Measurements from ENCODE around the gene RIPPLY3. TPM values are rescaled to one million over a fixed set of nuclear protein-coding genes. Genes with fewer than 3 reads are reported as not detected.
A peak's percentile ranks its signal among the peaks of the same experiment; 100 is the strongest.

The RIPPLY3 gene
- total RNA-seq: not detected

- Histone ChIP-seq H3K4me3 (ENCODE audit: low read length) (peak within 1 kb of the TSS; percentile 12), H3K9me3 (ENCODE audit: low read depth, low read length) (no peaks in the 10 kb centered on the region), H3K27me3 (ENCODE audit: insufficient read depth, low read length) (peaks cover 51% of the 10 kb centered on the region), H3K4me1 (ENCODE audit: insufficient read depth, low read length) (peaks cover 23% of the 10 kb centered on the region)
These were observed at the start of gene RIPPLY3 for GRCh38 chr21:37006486-37007291. Gene RIPPLY3 (plus strand): TSS chr21:37006702. CDS start chr21:37006773, 71 bp downstream.

DNA sequence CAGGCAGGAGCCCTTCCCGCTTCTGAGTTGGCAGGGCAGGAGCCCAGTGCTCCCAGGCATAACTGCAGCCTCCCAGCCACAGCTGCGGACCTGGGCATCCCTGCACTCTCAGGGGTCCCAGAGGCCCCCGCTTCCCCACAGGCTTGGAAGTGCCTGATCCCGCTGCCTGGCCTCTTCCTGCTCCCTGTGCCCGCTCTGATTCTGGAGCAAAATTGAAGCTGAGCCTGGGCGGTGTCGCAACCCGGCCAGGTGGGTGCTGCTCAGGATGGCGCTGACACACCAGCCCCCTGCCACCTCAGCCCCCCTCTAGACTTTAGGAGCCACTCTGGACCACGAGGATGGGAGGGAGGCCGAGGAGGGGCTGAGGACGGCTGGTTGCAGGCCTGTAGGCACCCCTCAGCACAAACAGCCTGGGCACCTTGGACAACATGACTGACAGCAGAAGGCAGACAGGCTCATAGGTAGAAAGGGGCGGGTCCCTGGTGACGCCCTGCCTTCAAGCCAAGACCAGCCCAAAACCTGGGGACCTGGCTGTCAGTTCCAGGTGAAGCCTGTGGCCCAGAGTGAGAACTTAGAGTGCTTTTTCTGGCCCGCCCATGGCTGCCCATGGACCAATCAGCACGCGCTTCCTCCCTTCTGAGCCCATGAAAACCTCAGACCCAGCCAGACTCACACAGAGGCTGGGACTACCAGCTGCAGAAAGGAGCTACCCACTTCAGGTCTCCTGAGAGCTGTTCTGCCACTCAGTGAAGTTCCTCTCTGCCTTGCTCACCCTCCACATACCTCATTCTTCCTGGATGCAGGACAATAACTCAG is 47.3 kb upstream of the RIPPLY3 start:
- Histone ChIP-seq H3K27me3 (ENCODE audit: insufficient read depth, low read length) (no peaks in the 10 kb centered on the region), H3K4me1 (ENCODE audit: insufficient read depth, low read length) (no peaks in the 10 kb centered on the region), H3K9me3 (ENCODE audit: low read depth, low read length) (no peaks in the 10 kb centered on the region), H3K4me3 (ENCODE audit: low read length) (no peak overlapping the region)

DNA sequence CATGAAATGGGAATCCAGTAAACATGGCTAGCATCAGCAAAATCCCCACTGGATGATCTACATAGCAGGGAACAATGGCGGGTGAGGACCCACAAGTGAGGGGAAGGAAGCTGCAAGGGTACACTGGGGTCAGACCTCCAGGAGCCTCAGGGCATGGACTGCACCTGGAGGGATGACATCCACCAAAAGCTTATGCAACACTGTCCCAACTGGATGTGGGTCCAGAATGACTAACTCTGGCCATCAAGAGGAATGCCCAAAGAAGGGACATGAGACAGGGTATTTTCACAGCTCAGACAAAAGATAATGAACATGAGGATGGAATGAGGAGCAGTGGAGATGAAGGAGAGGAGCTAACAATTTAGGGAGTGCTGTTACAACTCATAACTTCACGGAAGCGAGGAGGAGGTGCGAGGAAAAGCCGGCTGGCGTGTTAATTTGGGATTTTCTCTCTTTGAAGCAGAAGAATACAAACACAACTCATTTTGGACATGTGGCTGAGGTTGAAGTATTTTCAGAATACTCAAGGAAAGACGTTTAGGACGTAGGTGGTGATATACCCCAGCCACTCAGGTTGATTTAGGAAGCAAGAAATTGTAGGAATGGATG is 45.7 kb upstream of the RIPPLY3 start:
- Histone ChIP-seq H3K4me3 (ENCODE audit: low read length) (no peak overlapping the region), H3K27me3 (ENCODE audit: insufficient read depth, low read length) (no peaks in the 10 kb centered on the region), H3K4me1 (ENCODE audit: insufficient read depth, low read length) (peaks cover 4% of the 10 kb centered on the region), H3K9me3 (ENCODE audit: low read depth, low read length) (no peaks in the 10 kb centered on the region)

DNA sequence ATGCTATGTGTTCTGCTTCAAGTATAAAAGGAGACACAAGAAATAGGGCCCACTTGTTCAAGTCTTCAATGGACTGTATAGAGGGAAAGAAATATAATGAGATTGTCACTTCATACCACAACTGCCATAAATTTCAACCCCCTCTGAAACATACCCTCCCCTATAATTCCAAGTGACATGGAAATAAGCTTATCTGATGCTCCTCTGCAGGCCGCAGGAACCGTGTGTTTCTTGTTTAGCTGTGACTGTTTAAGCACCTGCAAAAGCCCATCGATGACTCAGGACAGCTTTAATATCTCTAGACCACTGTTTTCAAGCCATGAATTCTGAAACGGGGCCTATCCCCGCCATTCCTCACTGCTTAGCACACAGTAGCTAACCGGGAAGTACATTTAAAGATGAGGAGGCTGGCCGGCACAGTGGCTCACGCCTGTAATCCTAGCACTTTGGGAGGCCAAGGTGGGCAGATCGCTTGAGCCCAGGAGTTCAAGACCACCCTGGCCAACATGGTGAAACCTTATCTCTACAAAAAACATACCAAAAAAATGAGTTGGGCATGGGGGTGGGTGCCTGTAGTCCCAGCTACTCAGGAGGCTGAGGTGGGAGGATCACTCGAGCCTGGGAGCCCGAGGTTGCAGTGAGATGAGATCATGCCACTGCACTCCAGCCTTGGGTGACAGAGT is 44.3 kb upstream of the RIPPLY3 start:
- no peaks in the 10 kb centered on the region for H3K27me3 ChIP-seq (ENCODE audit: insufficient read depth, low read length)
- no peaks in the 10 kb centered on the region for H3K9me3 ChIP-seq (ENCODE audit: low read depth, low read length)
- peaks cover 11% of the 10 kb centered on the region for H3K4me1 ChIP-seq (ENCODE audit: insufficient read depth, low read length)
- no peak overlapping the region for H3K4me3 ChIP-seq (ENCODE audit: low read length)

- no peak overlapping the region for H3K4me3 ChIP-seq (ENCODE audit: low read length)
- H3K4me1 ChIP-seq (ENCODE audit: insufficient read depth, low read length): peaks cover 12% of the 10 kb centered on the region
- no peaks in the 10 kb centered on the region for H3K27me3 ChIP-seq (ENCODE audit: insufficient read depth, low read length)
These were observed 42.1 kb upstream of the RIPPLY3 start for GRCh38 chr21:36964398-36964797.

DNA sequence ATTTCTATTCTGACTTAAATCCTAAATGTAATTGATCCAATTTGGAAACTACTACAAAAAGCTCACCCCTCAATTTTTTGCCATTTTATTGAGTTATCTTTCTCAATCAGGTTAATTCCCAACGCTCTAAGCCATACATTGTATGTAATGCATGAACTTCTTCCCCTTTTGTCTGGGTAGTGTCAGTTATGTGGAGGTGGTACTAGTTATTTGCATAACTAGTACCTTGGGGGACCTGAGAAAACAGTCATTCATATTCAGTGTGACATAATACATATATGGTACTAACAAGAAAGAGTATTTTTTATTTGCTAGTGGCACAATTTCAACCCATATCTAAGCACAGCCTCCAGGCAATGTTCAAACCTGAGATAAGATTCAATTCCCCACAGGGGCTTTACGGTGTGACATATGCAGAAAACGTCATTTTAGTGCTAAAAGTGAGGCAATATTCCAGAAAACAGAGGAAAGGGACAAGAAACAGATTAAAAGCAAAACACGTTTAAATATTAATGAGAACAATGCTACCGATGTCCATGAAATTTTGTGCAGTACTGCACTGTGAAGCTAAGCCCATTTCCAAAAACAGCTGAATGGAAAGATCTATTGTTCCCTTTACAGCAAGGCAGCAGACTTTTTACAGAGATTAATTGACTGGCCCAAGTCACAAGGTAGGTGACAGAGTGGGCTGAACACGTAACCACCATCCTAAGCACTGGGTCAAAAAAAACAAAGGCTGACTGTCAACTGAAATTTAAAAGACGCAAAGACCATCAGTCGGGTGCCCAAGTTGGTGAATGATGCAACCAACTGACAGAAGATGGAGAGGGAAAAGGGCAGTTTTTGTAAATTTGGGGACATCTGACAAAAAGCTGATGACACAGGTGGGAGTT is 41.4 kb upstream of the RIPPLY3 start:
- Histone ChIP-seq H3K27me3 (ENCODE audit: insufficient read depth, low read length) (no peaks in the 10 kb centered on the region), H3K9me3 (ENCODE audit: low read depth, low read length) (no peaks in the 10 kb centered on the region), H3K4me1 (ENCODE audit: insufficient read depth, low read length) (peaks cover 12% of the 10 kb centered on the region), H3K4me3 (ENCODE audit: low read length) (no peak overlapping the region)

More at GRCh38 chr21:36964398-36964797, 42.1 kb upstream of the RIPPLY3 start:
- H3K9me3 ChIP-seq (ENCODE audit: low read depth, low read length): no peaks in the 10 kb centered on the region

DNA sequence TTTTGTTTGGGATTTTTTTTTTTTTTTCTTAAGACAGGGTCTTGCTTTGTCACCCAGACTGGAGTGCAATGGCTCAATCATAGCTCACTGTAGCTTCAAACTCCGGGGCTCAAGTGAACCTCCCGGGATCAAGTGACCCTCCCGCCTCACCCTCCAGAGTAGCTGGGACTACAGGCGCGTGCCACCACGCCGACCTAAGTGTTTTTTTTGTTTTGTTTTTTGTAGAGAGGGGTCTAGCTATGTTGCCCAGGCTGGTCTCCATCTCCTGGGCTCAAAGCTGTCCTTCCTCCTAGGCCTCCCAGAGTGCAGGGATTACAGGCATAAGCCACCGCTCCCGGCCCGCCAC is 40.8 kb upstream of the RIPPLY3 start:
- Histone ChIP-seq H3K9me3 (ENCODE audit: low read depth, low read length) (no peaks in the 10 kb centered on the region), H3K4me3 (ENCODE audit: low read length) (peak overlapping the region; percentile 48), H3K27me3 (ENCODE audit: insufficient read depth, low read length) (no peaks in the 10 kb centered on the region), H3K4me1 (ENCODE audit: insufficient read depth, low read length) (peaks cover 12% of the 10 kb centered on the region)

DNA sequence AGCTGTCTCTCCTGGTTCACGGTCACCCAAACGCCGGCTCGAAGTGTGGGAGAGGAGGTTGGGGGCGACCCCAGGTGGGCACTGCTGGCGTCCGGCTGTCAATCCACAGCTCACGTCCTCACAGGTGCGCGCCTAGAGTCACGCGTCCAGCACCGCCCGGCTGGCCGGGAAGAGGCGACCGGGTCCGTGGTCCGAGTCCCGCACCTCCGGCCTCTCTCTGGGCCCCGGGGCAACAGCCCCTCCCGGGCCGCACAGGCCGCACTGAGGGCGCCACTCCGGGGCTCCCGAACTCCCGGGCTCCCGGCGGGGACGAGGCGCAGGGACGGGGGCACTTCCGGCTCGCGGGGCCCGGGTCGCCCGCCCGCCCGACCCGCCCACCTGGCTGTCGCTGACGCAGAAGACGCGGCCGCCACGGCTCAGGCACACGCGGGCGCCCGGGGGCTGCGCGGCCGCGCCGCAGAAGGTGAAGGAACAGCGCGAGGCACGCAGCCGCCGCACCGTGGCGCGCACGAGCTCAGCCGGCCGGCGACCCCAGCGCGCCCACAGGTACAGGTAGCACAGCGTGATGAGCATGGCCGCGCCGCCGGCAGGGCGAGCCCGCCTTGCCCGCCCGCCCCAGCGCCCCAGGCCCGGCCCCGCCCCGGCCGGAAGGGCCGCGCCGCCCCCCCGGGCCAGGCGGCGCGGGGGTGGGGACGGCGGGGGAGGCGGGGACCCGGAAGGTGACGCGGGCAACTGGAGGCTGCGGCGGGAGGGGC is 40.3 kb upstream of the RIPPLY3 start, which contains the start of gene HLCS:
Gene HLCS, minus strand, starts transcription at position 604 of the 755 bp plus-strand sequence. Its CDS starts 31 bp downstream, at position 573.
- H3K27me3 ChIP-seq (ENCODE audit: insufficient read depth, low read length): no peaks in the 10 kb centered on the region
- H3K4me1 ChIP-seq (ENCODE audit: insufficient read depth, low read length): peaks cover 12% of the 10 kb centered on the region
- no peaks in the 10 kb centered on the region for H3K9me3 ChIP-seq (ENCODE audit: low read depth, low read length)
- peak within 1 kb of the TSS; percentile 48 for H3K4me3 ChIP-seq (ENCODE audit: low read length)

DNA sequence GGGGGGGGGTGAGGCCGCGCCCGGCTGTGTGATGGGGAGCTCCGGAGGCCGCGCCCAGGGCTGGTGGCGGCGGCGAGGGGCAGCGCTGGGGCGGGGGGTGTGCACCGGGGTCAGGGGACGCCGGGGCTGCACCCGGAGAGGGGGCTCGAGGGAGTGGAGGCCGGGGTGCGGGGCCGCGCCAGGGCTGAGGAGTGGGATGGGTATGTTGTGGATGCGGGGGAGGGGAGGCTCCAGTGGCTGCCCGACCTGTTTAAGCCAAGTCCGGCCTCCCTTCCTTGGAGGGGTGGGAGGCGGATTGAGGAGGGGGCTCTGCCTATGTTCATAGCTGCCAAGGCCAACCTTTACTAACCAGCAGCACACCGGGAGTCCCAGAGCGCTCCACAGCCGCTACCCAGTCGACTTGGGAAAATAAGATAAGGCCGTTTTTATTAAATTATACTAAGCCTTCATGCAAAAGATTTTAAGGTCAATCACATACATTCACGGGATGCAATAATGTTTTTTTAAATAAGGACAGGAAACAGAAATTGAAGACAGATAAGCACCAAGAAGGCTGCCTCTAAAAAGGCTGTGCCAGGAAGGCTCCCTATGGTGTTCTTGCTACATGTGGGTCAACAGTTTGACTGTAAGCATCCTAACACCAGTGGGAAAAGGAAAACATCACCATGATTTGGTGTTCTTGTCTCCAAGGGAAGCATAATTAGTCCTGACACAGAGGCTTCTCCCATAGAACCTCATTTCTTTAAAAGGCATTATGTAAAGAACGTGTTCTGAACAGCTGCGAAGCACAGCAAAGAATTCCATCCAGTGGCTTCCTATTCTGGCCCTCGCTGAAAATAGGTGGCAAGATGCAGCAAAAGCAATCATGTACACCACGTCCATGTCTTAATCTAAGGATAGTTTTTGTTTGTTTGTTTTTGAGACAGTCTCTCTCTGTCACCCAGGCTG is 39.4 kb upstream of the RIPPLY3 start:
- no peaks in the 10 kb centered on the region for H3K27me3 ChIP-seq (ENCODE audit: insufficient read depth, low read length)
- peaks cover 12% of the 10 kb centered on the region for H3K4me1 ChIP-seq (ENCODE audit: insufficient read depth, low read length)
- no peaks in the 10 kb centered on the region for H3K9me3 ChIP-seq (ENCODE audit: low read depth, low read length)
- H3K4me3 ChIP-seq (ENCODE audit: low read length): peak overlapping the region; percentile 34

DNA sequence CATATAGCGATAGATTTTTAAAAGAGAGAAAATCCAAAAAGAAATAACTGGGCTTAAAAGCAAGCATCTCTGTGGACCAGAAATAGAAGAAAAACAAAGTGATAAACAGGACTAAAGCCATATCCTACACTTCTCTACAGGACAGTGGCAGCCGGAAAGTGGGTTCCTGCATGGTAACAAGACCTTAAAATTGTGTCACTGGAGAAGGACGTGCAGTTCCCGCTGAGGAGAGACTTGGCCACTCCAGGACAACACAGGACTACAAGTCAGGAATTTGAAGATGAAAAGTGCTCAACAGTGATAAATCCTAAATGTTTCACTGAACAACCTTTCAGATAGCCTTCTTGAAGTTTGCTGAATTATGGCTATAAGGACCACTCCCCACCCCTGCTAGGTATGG is 38.1 kb upstream of the RIPPLY3 start:
- Histone ChIP-seq H3K4me3 (ENCODE audit: low read length) (no peak overlapping the region), H3K4me1 (ENCODE audit: insufficient read depth, low read length) (peaks cover 12% of the 10 kb centered on the region), H3K27me3 (ENCODE audit: insufficient read depth, low read length) (no peaks in the 10 kb centered on the region), H3K9me3 (ENCODE audit: low read depth, low read length) (no peaks in the 10 kb centered on the region)

DNA sequence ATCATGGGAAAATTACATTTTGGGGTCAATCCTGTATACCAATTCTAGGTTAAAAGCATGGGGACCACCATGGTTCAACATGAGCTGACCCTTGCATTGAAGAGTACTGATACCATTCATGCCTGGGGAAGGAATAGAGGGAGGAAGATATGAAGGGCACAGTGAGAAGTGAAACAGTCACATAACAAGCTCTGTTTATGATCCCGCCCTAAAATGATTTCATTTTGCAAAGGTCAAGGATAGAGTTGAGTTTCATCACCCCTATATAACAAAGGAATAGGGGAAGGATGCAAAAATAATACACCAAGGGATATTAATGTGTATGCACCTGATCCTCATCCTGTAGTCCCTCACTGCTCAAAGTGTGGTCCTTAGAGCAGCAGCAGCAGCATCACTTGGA is 37.5 kb upstream of the RIPPLY3 start:
- Histone ChIP-seq H3K4me3 (ENCODE audit: low read length) (no peak overlapping the region), H3K27me3 (ENCODE audit: insufficient read depth, low read length) (no peaks in the 10 kb centered on the region), H3K4me1 (ENCODE audit: insufficient read depth, low read length) (peaks cover 12% of the 10 kb centered on the region), H3K9me3 (ENCODE audit: low read depth, low read length) (no peaks in the 10 kb centered on the region)

DNA sequence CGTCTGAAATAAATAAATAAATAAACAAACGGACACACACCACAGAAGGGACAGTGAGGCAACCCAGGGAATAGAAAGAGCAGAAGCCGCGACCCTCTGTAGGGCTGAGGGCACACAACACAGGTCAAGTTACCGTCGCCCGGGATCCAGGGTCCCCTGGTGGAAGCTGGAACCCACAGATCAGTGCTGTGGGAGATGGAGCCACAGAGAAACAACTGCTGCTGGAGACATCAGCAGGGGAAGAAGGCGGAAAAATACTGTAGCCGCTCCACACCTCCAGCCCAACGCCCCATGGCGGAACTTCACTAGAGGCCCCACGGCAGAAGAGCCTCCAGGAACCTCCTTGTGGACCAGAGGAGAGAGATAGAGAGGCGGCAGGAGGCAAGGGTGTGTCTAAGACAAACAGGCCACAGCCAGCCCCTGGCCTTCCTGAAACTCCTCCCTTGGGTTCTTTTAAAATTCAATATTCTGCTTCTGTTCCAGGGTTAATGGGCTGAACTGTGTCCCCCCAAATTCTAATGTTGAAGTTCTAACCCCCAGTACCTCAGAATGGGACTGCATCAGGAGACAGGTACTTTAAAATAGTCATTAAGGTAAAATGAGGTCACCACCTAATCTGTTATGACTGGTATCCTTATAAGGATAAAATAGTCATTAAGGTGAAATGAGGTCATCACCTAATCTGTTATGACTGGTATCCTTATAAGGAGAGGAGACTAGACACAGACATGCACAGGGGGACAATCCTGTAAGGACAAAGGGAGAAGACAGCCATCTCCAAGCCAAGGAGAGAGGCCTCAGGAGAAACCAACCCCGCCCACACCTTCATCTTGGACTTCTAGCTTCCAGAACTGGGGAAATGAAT is 32.3 kb upstream of the RIPPLY3 start:
- Histone ChIP-seq H3K27me3 (ENCODE audit: insufficient read depth, low read length) (no peaks in the 10 kb centered on the region), H3K9me3 (ENCODE audit: low read depth, low read length) (no peaks in the 10 kb centered on the region)

More for the DNA sequence above, 32.3 kb upstream of the RIPPLY3 start:
- H3K4me3 ChIP-seq (ENCODE audit: low read length): no peak overlapping the region
- H3K4me1 ChIP-seq (ENCODE audit: insufficient read depth, low read length): no peaks in the 10 kb centered on the region
